GM12865 (cell line): ENCODE data around the gene ANKRD63.

Experiments
- DNase-seq: peaks from one replicate; pipeline ENCODE4 v3.0.0; 2010; ENCODE audit warnings: low read depth
- H3K4me3 ChIP-seq: 2 replicates; pipeline ENCODE4 v1.5.1; 2011; ENCODE audit warnings: mild to moderate bottlenecking, low read depth, low read length, control low read depth
- CTCF ChIP-seq: IDR thresholded peaks from 2 replicates; pipeline ENCODE4 v1.5.1; 2011; ENCODE audit warnings: low read length, control low read depth, low read depth, inconsistent platforms; ENCODE audit not compliant: insufficient read depth; ENCODE audit errors: missing control alignments

Gene ANKRD63

GRCh38 chr15:40267670-40268069, 15.2 kb downstream of the ANKRD63 start:
- no peak overlapping the region for H3K4me3 ChIP-seq
- DNase-seq: no peak
- TF ChIP-seq CTCF: no peak

- no peak for TF ChIP-seq CTCF
- H3K4me3 ChIP-seq: no peak overlapping the region
- DNase-seq: no peak
Observed at GRCh38 chr15:40266828-40267304, 16.0 kb downstream of the ANKRD63 start.

- no peak for DNase-seq
- no peak overlapping the region for H3K4me3 ChIP-seq
- no peak for TF ChIP-seq CTCF
Observed at GRCh38 chr15:40265875-40266274, 17.0 kb downstream of the ANKRD63 start.

GRCh38 chr15:40265355-40265754, 17.5 kb downstream of the ANKRD63 start:
- DNase-seq: no peak
- TF ChIP-seq CTCF: no peak
- no peak overlapping the region for H3K4me3 ChIP-seq

- no peak for TF ChIP-seq CTCF
- no peak for DNase-seq
Observed at GRCh38 chr15:40264321-40265153, 18.3 kb downstream of the ANKRD63 start.

GRCh38 chr15:40263024-40263754, 19.7 kb downstream of the ANKRD63 start:
- no peak overlapping the region for H3K4me3 ChIP-seq
- DNase-seq: no peak
- TF ChIP-seq CTCF: no peak

More at GRCh38 chr15:40264321-40265153, 18.3 kb downstream of the ANKRD63 start:
- H3K4me3 ChIP-seq: no peak overlapping the region
